DMS153 treated with DMSO at 0.1 percent for 48 hours (cell line): Measurements from ENCODE around the gene CTBP1.
"Not testable (repeated sequence)": the region's sequence is repeated elsewhere in the genome, so short reads cannot be mapped to it uniquely, and the experiment has no call there.

Source experiments
- DNase-seq: peaks from one replicate; lab custom pipeline; 2025; ENCODE audit not compliant: unreplicated experiment; lab: John Stamatoyannopoulos, UW

CTBP1 gene

DNA sequence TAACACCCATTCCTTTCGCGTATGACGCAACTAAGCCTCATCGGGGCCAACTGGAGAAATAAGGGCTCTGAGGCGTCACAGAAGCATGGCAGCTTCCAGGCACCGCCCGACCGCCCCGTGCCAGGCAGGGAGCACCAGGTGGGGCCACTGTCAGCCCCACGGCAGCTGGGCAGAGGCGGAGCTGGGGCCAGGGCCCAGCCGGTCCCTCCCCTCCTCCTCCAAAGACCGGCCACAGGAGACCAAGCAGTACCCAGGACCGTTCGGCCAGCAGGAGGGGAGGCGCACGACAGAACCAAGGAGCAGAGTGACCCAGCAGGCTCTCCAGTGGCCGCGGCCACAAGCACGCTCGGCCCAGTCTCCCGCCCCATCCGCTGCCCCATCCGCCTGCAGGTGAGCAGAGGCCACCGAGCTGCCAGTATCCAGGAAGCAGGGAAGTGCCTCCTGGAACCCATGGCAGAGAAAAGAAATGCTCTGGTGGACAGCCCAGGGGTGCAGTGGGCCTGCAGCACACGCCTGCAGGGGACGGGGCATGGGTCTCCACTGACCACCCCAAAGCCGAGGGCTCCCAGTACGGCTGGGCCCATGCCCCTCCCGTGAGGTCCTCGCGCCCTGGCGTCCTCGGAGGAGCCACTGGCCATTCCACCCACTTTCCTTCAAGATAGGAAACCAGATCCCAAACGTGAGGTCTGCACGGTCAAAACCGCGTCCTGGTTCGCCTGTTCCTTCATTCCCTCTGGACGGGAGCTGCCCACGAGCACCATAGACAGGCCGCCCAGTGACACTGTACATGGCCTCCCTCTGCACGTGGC is 9.6 kb downstream of the CTBP1 start:
- DNase-seq = no peak

- no peak for DNase-seq
These were observed 10.3 kb downstream of the CTBP1 start for GRCh38 chr4:1238676-1239000.

DNA sequence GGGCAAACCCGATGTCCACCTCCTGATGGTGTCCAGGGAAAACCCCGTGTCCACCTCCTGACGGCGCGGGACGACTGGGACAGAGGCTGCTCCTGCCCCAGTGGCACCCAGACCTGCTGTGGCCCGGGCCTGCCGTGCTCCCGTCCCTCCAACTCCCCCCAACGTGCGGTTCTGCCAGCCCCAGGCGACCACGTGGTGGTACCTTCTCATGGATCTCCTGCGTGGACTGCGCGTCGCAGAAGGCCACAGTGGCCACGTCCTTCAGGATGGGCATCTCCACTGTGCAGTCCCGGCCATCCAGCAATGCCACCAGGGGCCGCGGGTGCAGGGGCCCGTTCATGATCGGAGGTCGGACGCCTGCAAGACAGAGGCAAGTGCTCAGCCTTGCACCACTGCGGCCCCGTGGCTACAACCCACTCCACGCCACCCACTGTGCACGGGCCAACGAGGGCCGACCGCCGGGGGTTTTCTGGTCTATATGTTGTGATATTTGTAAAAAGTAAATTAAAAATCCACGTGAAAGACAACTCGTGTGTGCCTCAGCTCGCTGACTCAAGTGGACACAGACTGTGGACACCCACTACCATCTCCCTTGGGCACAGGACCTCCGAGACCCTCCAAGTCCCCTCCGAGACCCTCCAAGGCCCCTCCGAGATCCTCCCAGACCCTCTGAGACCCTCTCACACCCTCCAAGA is 10.8 kb downstream of the CTBP1 start:
- no peak for DNase-seq

DNA sequence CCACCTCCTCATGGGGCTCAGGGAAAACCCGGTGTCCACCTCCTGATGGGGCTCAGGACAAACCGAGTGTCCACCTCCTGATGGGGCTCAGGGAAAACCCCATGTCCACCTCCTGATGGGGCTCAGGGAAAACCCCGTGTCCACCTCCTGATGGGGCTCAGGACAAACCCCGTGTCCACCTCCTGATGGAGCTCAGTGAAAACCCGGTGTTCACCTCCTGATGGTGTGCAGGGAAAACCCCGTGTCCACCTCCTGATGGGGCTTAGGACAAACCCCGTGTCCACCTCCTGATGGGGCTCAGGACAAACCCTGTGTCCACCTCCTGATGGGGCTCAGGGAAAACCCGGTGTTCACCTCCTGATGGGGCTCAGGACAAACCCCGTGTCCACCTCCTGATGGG is 11.7 kb downstream of the CTBP1 start:
- DNase-seq = not testable (repeated sequence)

DNA sequence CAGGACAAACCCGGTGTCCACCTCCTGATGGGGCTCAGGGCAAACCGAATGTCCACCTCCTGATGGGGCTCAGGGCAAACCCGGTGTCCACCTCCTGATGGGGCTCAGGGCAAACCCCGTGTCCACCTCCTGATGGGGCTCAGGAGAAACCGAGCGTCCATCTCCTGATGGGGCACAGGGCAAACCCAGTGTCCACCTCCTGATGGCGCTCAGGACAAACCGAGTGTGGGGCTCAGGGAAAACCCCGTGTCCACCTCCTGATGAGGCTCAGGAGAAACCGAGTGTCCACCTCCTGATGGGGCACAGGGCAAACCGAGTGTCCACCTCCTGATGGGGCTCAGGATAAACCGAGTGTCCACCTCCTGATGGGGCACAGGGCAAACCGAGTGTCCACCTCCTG is 12.1 kb downstream of the CTBP1 start:
- not testable (repeated sequence) for DNase-seq

GRCh38 chr4:1236103-1236641 is 12.8 kb downstream of the CTBP1 start:
- DNase-seq = no peak

- DNase-seq = no peak
These were observed 13.4 kb downstream of the CTBP1 start for GRCh38 chr4:1235381-1236102.

- no peak for DNase-seq
These were observed 14.1 kb downstream of the CTBP1 start for GRCh38 chr4:1234811-1235292.

DNA sequence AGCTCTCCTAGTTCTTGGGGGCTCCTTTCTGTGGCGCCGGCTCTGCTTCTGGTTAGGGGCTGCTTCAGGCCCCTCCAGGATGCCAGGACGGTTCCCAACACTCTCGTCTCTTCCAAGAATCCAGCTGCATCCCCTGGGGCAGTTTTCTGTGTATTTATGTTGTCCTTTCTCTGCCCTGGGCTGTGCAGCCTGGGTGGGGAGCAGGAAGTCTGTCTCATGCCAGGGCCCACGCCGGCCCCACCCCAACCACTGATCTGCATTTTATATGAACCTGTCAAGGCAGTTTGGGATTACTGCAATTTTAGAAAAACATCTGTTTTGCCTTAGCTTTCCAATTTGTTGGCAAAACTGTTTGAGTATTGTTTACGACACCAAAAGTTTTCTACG is 14.6 kb downstream of the CTBP1 start:
- no peak for DNase-seq

- DNase-seq = no peak
These were observed 15.2 kb downstream of the CTBP1 start for GRCh38 chr4:1233641-1234308.

- no peak for DNase-seq
These were observed 16.0 kb downstream of the CTBP1 start for GRCh38 chr4:1232661-1233621.

DNA sequence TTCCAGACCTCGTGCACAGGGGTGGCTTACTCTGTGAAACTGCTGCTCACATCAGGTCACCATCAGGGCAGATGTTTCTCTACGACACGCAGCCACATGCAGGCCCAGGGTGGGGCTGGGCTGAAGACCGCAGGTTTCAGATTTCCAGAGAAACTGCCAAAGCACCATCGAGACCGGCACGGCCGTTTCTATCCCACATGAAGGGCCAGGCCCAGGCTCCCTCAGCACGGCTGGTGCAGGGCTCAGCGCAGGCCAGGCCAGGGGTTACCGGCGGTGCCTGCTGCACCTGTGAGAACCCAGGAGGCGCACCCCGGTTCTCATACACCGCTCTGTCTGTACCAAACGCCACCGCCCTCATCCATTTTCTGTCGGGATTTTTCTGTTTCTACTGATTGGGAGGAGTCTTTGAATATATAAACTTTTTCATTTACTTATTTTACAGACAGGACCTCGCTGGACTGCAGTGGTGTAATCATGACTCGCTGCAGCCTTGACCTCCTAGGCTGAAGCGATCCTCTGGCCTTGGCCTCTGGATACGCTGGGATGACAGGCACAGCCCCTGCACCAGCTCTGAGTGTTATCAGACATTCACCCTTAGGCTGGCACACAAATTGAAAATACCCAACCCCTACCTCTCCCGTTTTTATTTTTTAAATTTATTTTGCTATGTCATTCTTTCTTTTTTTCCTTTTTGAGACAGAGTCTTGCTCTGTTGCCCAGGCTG is 17.1 kb downstream of the CTBP1 start:
- no peak for DNase-seq

DNA sequence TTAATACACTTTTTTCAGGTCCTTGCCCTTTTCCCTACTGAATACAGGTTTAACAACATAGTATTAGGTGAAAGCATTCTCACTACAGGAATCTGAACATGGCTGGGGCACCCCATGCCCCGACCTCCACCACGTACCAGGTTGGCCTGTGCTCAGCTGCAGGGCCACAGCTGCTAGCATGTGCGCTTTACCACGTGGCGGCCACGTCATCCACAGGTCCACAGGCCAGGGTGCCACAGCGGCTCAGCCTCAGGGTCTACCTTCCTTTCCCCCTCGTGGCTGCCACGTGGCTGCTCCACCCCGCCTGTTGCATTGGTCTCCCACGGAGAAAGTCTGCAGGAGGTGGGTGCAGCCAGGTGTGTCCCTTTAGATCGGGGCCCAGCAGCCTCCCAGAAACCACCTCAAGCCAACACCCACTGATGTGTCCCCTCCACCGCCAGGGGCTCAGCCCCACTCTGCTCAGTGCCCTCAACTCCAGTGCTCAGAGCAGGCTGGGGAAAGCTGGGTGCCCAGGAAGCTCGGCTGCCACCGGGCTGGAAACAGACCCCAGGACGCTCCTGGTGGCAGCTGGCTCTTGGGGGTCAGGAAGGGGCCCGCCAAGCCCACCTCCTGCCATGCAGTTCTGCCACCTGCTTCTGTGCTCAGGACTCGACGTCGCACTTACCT is 17.8 kb downstream of the CTBP1 start:
- no peak for DNase-seq

DNA sequence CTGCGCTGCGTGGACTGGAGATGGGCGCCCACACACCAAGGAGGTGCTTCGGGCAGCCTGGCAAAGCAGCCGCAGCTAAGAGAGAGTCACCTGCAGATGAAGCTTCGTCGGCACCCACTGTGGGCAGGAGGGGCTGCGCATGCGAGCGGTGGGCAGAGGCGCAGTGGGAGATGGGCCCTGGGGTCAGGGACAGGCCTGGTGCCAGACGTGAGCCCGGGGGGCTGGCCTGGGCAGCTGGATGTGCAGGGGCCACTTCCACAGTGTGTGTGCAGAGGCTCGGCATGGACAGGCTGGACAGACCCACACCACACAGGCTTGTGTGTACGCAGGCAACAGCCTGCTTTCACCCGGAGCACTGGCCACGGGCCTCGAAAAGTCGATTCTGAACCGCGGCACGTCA is 18.6 kb downstream of the CTBP1 start:
- DNase-seq = no peak

DNA sequence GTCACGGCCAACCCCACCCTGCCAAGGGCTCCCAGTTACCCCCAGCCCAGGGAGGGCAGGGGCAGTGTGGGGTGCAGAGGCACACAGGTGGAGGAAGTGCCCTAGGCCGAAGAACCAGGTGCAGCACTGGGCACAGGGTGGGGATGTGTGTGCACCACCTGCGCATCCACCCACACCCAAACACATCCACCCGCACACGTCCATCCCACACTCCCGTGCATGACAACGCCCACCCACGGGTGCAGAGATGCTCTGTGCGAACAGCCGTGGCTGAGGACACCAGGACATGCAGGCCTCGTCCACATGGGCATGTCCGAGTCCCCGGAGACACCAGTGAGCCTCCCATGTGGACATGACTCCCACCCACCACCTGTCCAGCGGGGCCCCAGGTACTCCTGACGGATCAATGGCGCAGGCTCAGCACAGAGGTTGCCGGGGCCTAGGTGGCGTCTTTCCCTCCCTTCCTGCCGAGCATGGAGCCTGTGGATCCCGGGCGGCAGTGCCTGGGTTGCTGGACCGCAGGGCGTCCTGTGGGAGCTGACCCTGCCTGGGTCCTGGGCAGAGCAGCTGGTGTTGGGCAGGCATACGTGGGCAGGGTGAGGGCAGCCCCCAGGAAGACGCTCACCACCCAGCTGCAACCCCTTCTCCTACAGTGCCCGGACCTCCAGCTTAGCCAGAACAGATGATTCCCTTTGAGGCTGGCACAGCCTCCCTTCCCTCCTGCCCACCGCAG is 19.6 kb downstream of the CTBP1 start:
- no peak for DNase-seq

- no peak for DNase-seq
These were observed 21.1 kb downstream of the CTBP1 start for GRCh38 chr4:1227816-1228215.

- DNase-seq = no peak
These were observed 22.3 kb downstream of the CTBP1 start for GRCh38 chr4:1226598-1226997.

DNA sequence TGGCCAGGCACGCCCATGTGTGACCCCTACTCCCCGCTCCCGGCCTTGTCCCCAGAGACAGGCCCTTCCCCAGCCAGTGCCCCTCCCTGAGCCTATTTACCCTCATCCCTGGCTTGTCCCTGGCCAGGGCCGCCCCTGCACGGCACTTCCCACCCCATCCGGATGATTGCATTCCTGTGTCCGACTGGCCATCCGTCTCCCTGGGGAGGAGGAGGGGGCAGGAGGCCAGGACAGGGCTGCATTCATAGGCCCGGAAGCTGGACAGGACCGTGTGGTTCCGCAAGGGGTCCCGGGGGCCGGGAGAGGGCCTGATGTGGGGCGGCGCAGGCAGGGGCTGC is 22.8 kb downstream of the CTBP1 start:
- no peak for DNase-seq
